ENCODE data around the gene MYRFL.

The MYRFL gene

GRCh38 chr12:69836015-69836414 lies 11.0 kb downstream of the MYRFL start:
- Histone ChIP-seq H3K27ac (no peak overlapping the region), H3K27me3 (ENCODE audit: insufficient read depth, low read depth, severe bottlenecking) (no peaks in the 10 kb centered on the region), H3K36me3 (no peaks in the 10 kb centered on the region), H3K4me3 (ENCODE audit: low read depth, low read length) (no peak overlapping the region), H3K9me3 (ENCODE audit: severe bottlenecking) (no peaks in the 10 kb centered on the region)
- no peak for DNase-seq
- TF ChIP-seq, protein P1, sequence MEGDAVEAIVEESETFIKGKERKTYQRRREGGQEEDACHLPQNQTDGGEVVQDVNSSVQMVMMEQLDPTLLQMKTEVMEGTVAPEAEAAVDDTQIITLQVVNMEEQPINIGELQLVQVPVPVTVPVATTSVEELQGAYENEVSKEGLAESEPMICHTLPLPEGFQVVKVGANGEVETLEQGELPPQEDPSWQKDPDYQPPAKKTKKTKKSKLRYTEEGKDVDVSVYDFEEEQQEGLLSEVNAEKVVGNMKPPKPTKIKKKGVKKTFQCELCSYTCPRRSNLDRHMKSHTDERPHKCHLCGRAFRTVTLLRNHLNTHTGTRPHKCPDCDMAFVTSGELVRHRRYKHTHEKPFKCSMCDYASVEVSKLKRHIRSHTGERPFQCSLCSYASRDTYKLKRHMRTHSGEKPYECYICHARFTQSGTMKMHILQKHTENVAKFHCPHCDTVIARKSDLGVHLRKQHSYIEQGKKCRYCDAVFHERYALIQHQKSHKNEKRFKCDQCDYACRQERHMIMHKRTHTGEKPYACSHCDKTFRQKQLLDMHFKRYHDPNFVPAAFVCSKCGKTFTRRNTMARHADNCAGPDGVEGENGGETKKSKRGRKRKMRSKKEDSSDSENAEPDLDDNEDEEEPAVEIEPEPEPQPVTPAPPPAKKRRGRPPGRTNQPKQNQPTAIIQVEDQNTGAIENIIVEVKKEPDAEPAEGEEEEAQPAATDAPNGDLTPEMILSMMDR (IDR thresholded peaks at IDR 0.05; ENCODE audit: low read depth, low read length): no peak

- no peaks in the 10 kb centered on the region for H3K36me3 ChIP-seq
- no peak overlapping the region for H3K27ac ChIP-seq
- no peaks in the 10 kb centered on the region for H3K9me3 ChIP-seq (ENCODE audit: severe bottlenecking)
- no peak overlapping the region for H3K4me3 ChIP-seq (ENCODE audit: low read depth, low read length)
- H3K27me3 ChIP-seq (ENCODE audit: insufficient read depth, low read depth, severe bottlenecking): no peaks in the 10 kb centered on the region
- no peak for DNase-seq
- TF ChIP-seq, protein P1 (IDR thresholded peaks at IDR 0.05; ENCODE audit: low read depth, low read length): no peak
These were observed 12.2 kb downstream of the MYRFL start for GRCh38 chr12:69837191-69837590.

DNA sequence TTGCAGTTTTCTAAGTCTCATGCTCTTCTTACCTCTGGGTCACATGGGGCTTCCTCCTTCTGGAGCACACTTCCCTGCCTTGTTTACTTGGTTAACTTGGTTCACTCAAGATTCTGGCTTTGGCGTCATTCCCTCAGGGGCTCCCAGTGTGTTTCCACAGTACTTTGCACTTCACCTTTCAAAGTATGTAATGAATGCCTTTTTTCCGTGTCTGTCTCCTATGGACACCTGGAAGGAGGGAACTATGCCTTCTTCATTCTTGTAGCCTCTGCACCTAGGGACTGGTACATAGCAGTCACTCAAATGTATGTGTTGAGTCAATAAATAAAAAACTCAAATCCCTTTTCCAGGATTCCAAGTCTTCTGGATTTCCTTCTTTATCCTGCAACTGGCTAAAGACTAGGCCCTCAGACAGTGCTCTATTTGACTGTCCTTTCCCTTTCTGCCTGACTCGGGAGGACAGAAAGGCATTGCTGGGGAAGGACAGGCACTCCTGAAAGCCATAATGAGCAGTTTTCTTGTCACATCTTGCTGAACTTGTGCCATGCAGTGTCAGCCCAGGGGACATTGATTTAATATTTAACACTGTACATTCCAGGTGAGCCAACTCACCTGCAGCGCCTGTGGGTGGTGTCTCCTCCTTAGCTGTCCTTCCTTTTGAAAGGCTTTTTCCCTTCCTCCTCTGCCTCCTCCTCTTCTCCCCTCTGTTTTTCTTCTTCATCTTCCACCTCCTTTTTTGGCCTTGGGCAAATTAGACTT lies 12.8 kb downstream of the MYRFL start:
- TF ChIP-seq, protein P1 (IDR thresholded peaks at IDR 0.05; ENCODE audit: low read depth, low read length): no peak
- Histone ChIP-seq H3K27me3 (ENCODE audit: insufficient read depth, low read depth, severe bottlenecking) (no peaks in the 10 kb centered on the region), H3K4me3 (ENCODE audit: low read depth, low read length) (no peak overlapping the region), H3K36me3 (no peaks in the 10 kb centered on the region), H3K27ac (no peak overlapping the region), H3K9me3 (ENCODE audit: severe bottlenecking) (no peaks in the 10 kb centered on the region)
- no peak for DNase-seq

DNA sequence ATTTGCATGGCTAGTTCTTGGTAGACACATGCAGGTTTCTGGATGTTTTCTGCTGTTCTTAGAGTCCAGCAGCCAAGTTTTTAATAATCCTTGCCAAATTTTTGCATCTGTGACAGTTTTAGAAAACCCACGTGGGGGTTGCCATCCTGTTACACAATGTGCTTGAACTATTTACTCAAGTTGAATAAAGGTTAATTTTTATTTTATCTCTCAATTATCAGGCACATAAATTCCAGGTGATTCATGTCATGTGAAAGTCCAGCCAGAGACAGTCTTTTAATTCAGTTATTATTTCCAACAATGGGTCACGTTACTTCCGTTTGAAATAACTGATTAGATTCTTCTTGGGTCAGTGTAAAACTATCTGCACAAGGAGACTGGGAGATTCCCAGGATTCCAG lies 15.7 kb downstream of the MYRFL start:
- TF ChIP-seq, protein P1 (IDR thresholded peaks at IDR 0.05; ENCODE audit: low read depth, low read length): no peak
- no peak overlapping the region for H3K4me3 ChIP-seq (ENCODE audit: low read depth, low read length)
- DNase-seq: no peak
- H3K9me3 ChIP-seq (ENCODE audit: severe bottlenecking): no peaks in the 10 kb centered on the region
- no peaks in the 10 kb centered on the region for H3K36me3 ChIP-seq
- H3K27ac ChIP-seq: no peak overlapping the region
- H3K27me3 ChIP-seq (ENCODE audit: insufficient read depth, low read depth, severe bottlenecking): no peaks in the 10 kb centered on the region

DNA sequence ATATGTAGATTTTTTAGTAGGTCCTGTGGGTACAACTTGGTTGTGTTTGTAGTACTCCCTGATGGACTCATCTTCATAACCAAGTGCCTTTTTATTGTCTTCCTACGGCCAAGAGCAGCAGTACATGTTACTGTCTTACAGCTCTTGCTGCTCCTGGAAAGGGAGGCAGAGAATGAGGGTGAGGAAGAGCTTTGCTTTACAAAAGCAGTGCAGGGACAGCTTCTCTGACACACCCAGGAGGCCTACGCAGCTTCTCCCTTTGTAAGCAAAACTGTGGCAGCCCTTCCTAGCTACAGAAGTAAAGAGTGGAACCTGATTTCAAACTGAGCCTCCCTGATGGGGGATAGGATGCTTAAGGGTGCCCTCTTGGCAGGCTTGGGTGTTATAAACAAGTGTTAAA lies 18.6 kb downstream of the MYRFL start:
- Histone ChIP-seq H3K36me3 (no peaks in the 10 kb centered on the region), H3K9me3 (ENCODE audit: severe bottlenecking) (no peaks in the 10 kb centered on the region), H3K27ac (peak overlapping the region; percentile 85), H3K4me3 (ENCODE audit: low read depth, low read length) (no peak overlapping the region), H3K27me3 (ENCODE audit: insufficient read depth, low read depth, severe bottlenecking) (no peaks in the 10 kb centered on the region)
- TF ChIP-seq, protein P1 (IDR thresholded peaks at IDR 0.05; ENCODE audit: low read depth, low read length): no peak
- no peak for DNase-seq

DNA sequence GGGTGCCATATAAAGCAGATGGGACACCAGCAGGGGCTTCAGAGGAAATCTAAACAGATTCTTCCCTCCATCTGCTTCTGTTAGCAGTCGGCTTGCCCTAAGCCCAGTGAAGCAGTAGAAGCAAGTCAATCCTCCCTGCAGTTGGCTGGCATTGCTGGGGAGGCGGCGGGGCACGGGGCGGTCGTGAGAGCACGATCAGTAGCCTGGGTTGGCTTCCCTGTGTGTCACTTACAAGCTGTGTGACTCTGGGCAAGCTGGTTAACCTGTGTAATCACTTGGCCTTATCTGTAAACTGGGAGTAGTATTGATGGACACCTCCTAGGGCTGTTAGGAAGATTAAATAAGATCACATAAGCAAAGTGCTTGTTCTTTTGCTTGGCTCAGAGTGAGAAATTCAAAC lies 19.4 kb downstream of the MYRFL start:
- peak; percentile 94 for DNase-seq
- no peaks in the 10 kb centered on the region for H3K27me3 ChIP-seq (ENCODE audit: insufficient read depth, low read depth, severe bottlenecking)
- no peaks in the 10 kb centered on the region for H3K36me3 ChIP-seq
- H3K4me3 ChIP-seq (ENCODE audit: low read depth, low read length): peak overlapping the region; percentile 20
- TF ChIP-seq, protein P1 (IDR thresholded peaks at IDR 0.05; ENCODE audit: low read depth, low read length): no peak
- H3K27ac ChIP-seq: peak overlapping the region; percentile 85
- no peaks in the 10 kb centered on the region for H3K9me3 ChIP-seq (ENCODE audit: severe bottlenecking)

Measured in WERI-Rb-1 (cell line).